HG02973 (cell line): ENCODE measurements around the gene KPNA1.
A peak's percentile ranks its signal among the peaks of the same experiment; 100 is the strongest.
"Not testable (repeated sequence)": the region's sequence is repeated elsewhere in the genome, so short reads cannot be mapped to it uniquely, and the experiment has no call there.

Source experiments
- ATAC-seq: cut with Tn5 transposase; IDR thresholded peaks from one replicate; pipeline ENCODE4 v1.9.1; 2021; ENCODE audit warnings: moderate library complexity; ENCODE audit not compliant: unreplicated experiment

The KPNA1 gene

GRCh38 chr3:122520861-122521260, 6.1 kb upstream of the KPNA1 start:
- no peak for ATAC-seq

- no peak for ATAC-seq
These were observed 5.0 kb upstream of the KPNA1 start for GRCh38 chr3:122519693-122520092.

GRCh38 chr3:122516846-122517360, 2.2 kb upstream of the KPNA1 start:
- ATAC-seq: no peak

GRCh38 chr3:122515870-122516269, 1.1 kb upstream of the KPNA1 start:
- no peak for ATAC-seq

- ATAC-seq: no peak
These were observed 305 bp upstream of the KPNA1 start for GRCh38 chr3:122515020-122515468.

GRCh38 chr3:122513386-122514122, 1.2 kb downstream of the KPNA1 start:
- ATAC-seq: no peak

GRCh38 chr3:122512284-122512683, 2.5 kb downstream of the KPNA1 start:
- no peak for ATAC-seq

- ATAC-seq: no peak
These were observed 3.7 kb downstream of the KPNA1 start for GRCh38 chr3:122510878-122511535.

- not testable (repeated sequence) for ATAC-seq
These were observed 5.8 kb downstream of the KPNA1 start for GRCh38 chr3:122508944-122509343.

- ATAC-seq: no peak
These were observed 6.4 kb downstream of the KPNA1 start for GRCh38 chr3:122508135-122508914.

GRCh38 chr3:122506450-122506849, 8.3 kb downstream of the KPNA1 start:
- ATAC-seq: no peak

- ATAC-seq: no peak
These were observed 9.1 kb downstream of the KPNA1 start for GRCh38 chr3:122505676-122506075.

- ATAC-seq: no peak
These were observed 11.8 kb downstream of the KPNA1 start for GRCh38 chr3:122502941-122503340.

GRCh38 chr3:122502139-122502538, 12.6 kb downstream of the KPNA1 start:
- ATAC-seq: no peak

- not testable (repeated sequence) for ATAC-seq
These were observed 13.8 kb downstream of the KPNA1 start for GRCh38 chr3:122500964-122501363.

GRCh38 chr3:122498152-122498551, 16.6 kb downstream of the KPNA1 start:
- no peak for ATAC-seq

- peak; percentile 68 for ATAC-seq
These were observed 17.3 kb downstream of the KPNA1 start for GRCh38 chr3:122497425-122497824.

GRCh38 chr3:122496508-122496907, 18.2 kb downstream of the KPNA1 start:
- ATAC-seq: no peak

- no peak for ATAC-seq
These were observed 21.4 kb downstream of the KPNA1 start for GRCh38 chr3:122493296-122493695.

- ATAC-seq: no peak
These were observed 26.3 kb downstream of the KPNA1 start for GRCh38 chr3:122488262-122488973.

- ATAC-seq: no peak
These were observed 29.8 kb downstream of the KPNA1 start for GRCh38 chr3:122484985-122485384.
